ENCODE measurements around the gene MLF2. TPM values are rescaled to one million over a fixed set of nuclear protein-coding genes. Genes with fewer than 3 reads are reported as not detected.

MLF2 gene
- polyA plus RNA-seq, 3 donors, result 78.2 to 196 (median 188) TPM

GRCh38 chr12:6779708-6780432 is 26.9 kb upstream of the MLF2 start:
- WGBS, 3 donors, result 82 to 88% (median 86%) methylated on average over 6 of the region's 6 CpGs
- H3K27ac ChIP-seq (ENCODE audit: low read depth, low read length), result no peak overlapping the region

DNA sequence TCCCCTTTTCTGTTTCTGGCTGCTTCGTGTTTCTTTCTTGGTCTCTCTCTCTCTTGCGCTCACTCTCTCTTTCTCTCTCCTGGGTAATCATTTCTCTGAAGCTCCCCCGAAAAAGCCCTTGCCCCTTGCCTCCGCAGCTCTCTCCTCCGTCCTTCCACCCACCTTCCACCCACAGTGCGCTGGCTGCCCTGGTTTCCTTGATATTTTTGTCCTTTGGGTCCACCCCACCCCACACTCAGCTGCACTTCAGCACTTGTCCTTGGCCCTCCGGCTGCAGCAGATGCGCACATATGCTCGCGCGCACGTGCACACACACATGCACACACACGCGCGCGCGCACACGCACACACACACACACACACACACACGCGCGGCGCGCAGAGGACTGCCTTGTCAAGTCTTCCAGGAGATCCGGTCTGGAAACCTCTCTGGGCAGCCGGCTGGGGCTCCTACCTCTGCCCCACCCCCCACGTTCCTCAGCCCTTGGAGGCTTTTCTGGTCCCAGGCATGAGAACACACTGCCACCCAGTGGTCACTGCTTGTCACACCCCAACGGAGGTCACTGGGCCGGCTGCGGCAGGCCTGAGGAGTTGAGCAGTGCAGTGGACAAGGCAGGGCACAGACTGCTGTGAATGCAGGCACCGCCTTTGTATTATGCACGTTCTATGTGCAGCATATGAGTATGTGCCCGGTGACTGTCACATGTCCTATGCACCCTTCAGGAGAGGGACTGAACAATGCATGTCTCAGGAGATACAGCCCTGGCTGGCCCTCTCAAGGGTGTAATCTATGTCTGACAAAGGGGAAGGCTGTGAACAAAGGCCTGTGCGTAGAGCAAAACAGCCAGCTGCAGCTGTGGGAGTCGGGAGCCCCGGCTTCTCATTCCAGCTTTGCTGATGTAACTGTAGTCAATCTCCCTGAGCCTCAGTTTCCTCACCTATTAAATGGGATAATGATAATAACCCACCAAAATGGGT is 25.9 kb upstream of the MLF2 start:
- 3 to 4% (median 4%) methylated on average over 35 of the region's 35 CpGs for WGBS, 3 donors
- no peak overlapping the region for H3K27ac ChIP-seq (ENCODE audit: low read depth, low read length)

DNA sequence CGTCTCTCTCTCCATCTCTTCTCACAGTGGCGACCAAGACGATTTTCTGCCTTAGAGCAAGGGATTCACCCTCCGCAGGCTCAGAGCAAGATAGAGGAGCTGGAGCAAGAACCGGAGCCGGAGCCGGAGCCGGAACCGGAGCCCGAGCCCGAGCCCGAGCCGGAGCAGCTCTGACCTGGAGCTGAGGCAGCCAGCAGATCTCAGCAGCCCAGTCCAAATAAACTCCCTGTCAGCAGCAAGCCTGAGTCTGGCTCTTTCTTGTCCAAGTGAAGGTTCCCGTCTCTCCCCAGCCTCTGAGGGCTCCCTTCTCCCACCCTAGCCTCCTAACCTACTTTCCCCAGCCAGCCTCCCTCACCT is 25.3 kb upstream of the MLF2 start:
- H3K27ac ChIP-seq (ENCODE audit: low read depth, low read length), result no peak overlapping the region
- WGBS, 3 donors, result 24 to 58% (median 44%) methylated on average over 14 of the region's 14 CpGs

DNA sequence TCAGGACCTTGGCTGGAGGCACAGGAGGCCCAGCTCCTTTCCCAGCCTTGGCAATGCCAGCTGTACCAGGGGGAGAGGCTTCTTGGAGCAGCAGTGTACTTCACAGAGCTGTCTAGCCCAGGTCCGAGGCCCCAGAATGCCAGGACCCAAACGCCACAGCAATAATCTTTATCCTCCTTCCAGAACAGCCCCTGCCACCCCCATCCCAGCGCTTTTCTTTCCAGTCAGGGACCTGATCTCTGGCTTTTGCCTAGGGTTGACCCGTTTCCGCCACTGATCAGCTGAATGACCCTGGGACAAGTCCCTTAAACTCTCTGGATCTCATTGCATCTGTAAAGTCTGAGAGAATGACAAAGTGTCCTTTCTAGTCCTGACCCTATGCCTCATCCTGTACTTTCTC is 24.4 kb upstream of the MLF2 start:
- WGBS, 3 donors, result 91 to 99% (median 92%) methylated on average over 5 of the region's 5 CpGs

GRCh38 chr12:6775185-6776174 is 22.5 kb upstream of the MLF2 start:
- H3K27ac ChIP-seq (ENCODE audit: low read depth, low read length), result no peak overlapping the region
- WGBS, 3 donors, result 68 to 87% (median 80%) methylated on average over 16 of the region's 16 CpGs

More for the DNA sequence above, 24.4 kb upstream of the MLF2 start:
- no peak overlapping the region for H3K27ac ChIP-seq (ENCODE audit: low read depth, low read length)

GRCh38 chr12:6774499-6775062 is 21.6 kb upstream of the MLF2 start:
- 69 to 86% (median 79%) methylated on average over 15 of the region's 15 CpGs for WGBS, 3 donors

DNA sequence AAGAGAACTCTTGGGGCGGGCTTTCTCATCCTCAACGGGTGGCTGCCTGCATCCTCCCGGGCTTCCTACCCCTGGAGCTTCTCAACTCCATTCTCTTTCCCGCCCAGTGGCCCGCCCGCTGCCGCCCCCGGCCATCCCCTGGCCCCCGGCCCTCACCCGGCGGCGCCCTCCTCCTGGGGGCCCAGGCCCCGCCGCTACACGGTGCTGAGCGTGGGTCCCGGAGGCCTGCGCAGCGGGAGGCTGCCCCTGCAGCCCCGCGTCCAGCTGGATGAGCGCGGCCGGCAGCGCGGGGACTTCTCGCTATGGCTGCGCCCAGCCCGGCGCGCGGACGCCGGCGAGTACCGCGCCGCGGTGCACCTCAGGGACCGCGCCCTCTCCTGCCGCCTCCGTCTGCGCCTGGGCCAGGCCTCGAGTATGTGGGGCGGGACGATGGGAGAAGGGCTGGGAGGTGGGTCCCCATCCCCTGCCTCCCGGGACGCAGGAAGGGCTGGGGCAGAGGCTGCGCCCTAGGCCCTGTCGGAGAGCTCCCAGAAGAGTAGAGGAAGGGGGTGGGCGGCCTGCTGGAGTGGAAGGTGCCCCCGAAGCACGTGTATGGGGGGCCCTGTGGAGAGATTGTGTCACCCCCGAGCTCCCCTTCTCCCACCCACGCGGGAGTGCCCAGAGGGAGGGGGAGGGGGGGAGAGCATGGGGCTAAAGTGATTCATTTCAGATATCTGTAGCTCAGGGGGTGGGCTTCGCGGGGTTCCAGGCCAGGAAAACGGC is 20.8 kb upstream of the MLF2 start:
- H3K27ac ChIP-seq (ENCODE audit: low read depth, low read length), result no peak overlapping the region

More at GRCh38 chr12:6774499-6775062, 21.6 kb upstream of the MLF2 start:
- no peak overlapping the region for H3K27ac ChIP-seq (ENCODE audit: low read depth, low read length)

DNA sequence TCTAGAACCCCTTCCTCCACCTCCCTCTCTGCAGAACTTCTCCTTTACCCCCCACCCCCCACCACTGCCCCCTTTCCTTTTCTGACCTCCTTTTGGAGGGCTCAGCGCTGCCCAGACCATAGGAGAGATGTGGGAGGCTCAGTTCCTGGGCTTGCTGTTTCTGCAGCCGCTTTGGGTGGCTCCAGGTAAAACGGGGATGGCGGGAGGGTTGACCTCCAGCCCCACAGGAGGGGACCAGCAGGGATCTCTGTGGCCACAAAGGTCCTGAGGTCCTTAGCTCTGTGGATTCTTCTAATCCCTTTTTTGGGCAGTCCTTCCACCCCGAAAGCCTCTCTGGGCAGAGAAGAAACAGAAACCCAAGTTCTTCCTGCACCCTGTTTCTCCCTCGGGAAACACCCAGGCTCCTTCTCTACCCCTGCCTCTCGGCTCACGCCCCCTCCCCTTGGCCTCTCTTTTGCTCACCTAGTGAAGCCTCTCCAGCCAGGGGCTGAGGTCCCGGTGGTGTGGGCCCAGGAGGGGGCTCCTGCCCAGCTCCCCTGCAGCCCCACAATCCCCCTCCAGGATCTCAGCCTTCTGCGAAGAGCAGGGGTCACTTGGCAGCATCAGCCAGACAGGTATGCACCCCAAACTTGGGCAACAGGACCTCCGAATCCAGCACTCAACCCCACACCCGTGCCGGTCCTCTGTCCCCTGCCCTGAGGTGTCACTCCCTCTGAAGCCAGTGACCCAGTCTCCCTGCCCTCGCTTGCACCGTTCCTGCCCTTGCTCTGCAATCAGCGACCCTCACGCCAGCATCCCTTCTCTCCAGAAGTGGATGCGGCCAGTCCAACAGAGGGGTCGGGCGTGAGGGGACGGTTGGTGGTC is 20.0 kb upstream of the MLF2 start:
- no peak overlapping the region for H3K27ac ChIP-seq (ENCODE audit: low read depth, low read length)
- WGBS, 3 donors, result 61 to 72% (median 71%) methylated on average over 21 of the region's 21 CpGs

More for the DNA sequence above, 20.8 kb upstream of the MLF2 start:
- WGBS, 3 donors, result 30 to 40% (median 39%) methylated on average over 52 to 60 of the region's 60 CpGs

GRCh38 chr12:6772331-6772695 is 19.4 kb upstream of the MLF2 start, which contains the start of gene LAG3:
Gene LAG3, plus strand, starts transcription at chr12:6772520. Its CDS starts 333 bp downstream, at chr12:6772853.
- 30 to 59% (median 37%) methylated on average over 10 to 15 of the region's 15 CpGs for WGBS, 3 donors
- H3K27ac ChIP-seq (ENCODE audit: low read depth, low read length), result no peak within 1 kb of the TSS

DNA sequence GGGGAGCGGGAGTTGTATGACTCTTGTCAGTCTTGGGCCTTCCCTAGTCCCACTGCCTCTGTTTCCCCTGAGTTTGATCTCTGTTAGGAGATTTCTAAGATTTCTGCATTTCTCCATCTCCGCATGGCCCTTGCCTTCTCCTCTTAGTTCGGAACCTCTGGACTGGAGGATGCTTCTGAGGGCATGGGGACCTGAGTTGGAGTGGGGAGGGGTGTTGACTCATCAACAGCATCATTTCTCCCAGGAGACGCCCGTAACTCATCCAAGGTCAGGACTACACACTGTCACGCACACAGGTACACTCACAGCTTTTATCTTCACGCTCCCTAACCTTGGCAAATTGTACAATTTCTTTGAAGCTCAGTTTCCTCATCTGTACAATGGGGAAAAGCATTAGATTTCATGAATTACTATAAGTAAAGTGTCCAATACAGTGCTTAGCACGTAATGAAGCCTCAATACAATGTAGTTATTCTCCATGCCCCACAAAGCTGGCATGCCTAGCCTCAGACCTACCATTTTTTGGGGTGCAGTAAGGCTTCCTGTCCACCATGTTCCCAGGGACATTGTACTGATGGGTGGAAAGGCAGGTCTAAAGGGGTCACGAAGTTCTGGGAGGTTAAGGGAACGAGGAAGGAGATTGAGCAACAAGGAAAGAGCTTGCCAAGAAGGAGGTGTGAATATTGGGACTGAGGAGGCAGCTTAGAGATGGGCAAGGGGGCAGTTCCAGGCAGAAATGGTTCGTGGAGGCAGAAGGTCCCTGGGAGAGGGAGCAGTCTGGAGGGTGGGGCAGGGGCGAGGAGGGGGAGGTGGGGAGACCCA is 18.8 kb upstream of the MLF2 start:
- WGBS, 3 donors, result 68 to 77% (median 69%) methylated on average over 12 of the region's 12 CpGs
- no peak overlapping the region for H3K27ac ChIP-seq (ENCODE audit: low read depth, low read length)

DNA sequence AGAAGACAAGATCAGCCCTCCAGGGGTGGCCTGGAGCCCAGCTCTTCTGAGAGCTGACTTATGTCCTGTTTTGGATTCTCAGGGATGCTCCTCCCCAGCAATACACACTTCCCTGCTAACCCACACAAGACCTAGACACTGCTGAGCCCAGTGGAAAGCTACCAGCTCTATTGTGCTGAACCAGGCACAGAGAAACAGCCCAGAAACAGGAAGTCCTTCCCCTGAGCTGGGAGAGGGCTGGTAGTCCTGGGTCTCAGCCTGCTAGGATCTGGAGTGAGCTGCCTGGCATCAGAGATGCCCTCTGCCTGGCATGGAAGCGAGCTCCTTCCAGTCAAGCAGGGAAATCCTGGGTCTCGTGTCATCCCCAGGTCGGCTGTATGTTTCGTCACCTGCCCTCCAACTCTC is 18.2 kb upstream of the MLF2 start:
- no peak overlapping the region for H3K27ac ChIP-seq (ENCODE audit: low read depth, low read length)
- 76 to 93% (median 90%) methylated on average over 4 of the region's 4 CpGs for WGBS, 3 donors

DNA sequence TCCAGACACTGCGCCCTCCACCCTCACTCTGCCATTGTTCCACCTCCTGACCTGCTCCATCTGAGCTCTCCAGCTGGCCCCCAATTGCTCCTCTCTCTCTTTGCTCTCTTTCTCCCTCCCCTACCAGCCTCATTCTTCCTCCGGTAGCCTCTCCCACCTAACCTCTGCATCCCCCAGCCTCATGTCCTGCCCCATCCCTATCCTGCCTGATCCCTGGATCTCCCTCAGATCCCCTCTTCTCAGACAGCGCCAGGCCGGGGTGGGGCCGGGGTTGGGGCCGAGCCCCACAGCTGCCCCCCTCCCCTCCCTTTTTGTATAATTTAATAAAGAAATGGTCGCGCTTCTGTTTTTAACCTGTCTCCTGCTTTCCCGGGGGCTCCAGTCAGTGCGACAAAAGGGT is 17.7 kb upstream of the MLF2 start:
- WGBS, 3 donors, result 85 to 94% (median 89%) methylated on average over 10 of the region's 10 CpGs
- H3K27ac ChIP-seq (ENCODE audit: low read depth, low read length), result no peak overlapping the region

- no peak overlapping the region for H3K27ac ChIP-seq (ENCODE audit: low read depth, low read length)
These were observed 17.2 kb upstream of the MLF2 start for GRCh38 chr12:6770094-6770493.

GRCh38 chr12:6769666-6770065 is 16.7 kb upstream of the MLF2 start:
- WGBS, 3 donors, result 47 to 85% (median 70%) methylated on average over 3 to 4 of the region's 4 CpGs
- H3K27ac ChIP-seq (ENCODE audit: low read depth, low read length), result no peak overlapping the region

More at GRCh38 chr12:6770094-6770493, 17.2 kb upstream of the MLF2 start:
- 81 to 94% (median 83%) methylated on average over 10 to 12 of the region's 12 CpGs for WGBS, 3 donors

DNA sequence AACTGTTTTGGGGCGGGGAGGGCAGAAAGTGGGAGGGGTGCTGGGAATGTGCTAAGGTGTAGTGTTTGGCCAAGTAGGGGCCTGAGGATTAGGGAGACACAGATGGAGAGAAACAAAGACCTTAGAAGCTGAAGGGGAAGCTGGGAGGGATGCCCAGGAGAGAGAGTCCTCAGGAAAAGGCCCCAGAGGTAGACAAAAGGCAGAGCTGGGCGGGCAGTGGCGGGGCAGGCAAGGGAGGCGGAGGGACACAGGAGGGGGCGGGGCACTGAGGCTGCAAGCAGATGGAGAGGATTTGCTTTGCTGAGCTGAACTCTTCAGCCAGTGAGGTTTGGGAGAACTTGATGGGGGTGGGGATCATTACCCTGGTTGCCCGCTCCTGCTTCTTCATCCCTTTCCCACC is 16.0 kb upstream of the MLF2 start:
- 52 to 70% (median 60%) methylated on average over 4 to 6 of the region's 6 CpGs for WGBS, 3 donors
- no peak overlapping the region for H3K27ac ChIP-seq (ENCODE audit: low read depth, low read length)
